HG02840 (cell line): ENCODE measurements around the gene CLDN34.

Source experiments
- ATAC-seq: cut with Tn5 transposase; IDR thresholded peaks from one replicate; pipeline ENCODE4 v1.9.1; 2021; ENCODE audit warnings: mild to moderate bottlenecking, moderate library complexity, moderate number of reproducible peaks; ENCODE audit not compliant: unreplicated experiment, low FRiP score

Gene CLDN34

GRCh38 chrX:9977635-9978034 is 10.5 kb downstream of the CLDN34 start:
- no peak for ATAC-seq

GRCh38 chrX:9980401-9980800 is 13.2 kb downstream of the CLDN34 start:
- ATAC-seq = no peak

GRCh38 chrX:9980927-9981326 is 13.8 kb downstream of the CLDN34 start:
- ATAC-seq = no peak

- ATAC-seq = no peak
Observed at GRCh38 chrX:9983441-9983840, 16.3 kb downstream of the CLDN34 start.

- no peak for ATAC-seq
Observed at GRCh38 chrX:9983846-9984245, 16.7 kb downstream of the CLDN34 start.

GRCh38 chrX:9988762-9989161 is 21.6 kb downstream of the CLDN34 start:
- ATAC-seq = no peak

- no peak for ATAC-seq
Observed at GRCh38 chrX:9992061-9992460, 24.9 kb downstream of the CLDN34 start.

- ATAC-seq = no peak
Observed at GRCh38 chrX:9992724-9993123, 25.6 kb downstream of the CLDN34 start.

- no peak for ATAC-seq
Observed at GRCh38 chrX:9995855-9996339, 28.7 kb downstream of the CLDN34 start.

GRCh38 chrX:9997041-9997440 is 29.9 kb downstream of the CLDN34 start:
- ATAC-seq = no peak

GRCh38 chrX:9997524-9997923 is 30.4 kb downstream of the CLDN34 start:
- no peak for ATAC-seq

- ATAC-seq = no peak
Observed at GRCh38 chrX:10001496-10001895, 34.3 kb downstream of the CLDN34 start.

- no peak for ATAC-seq
Observed at GRCh38 chrX:10004832-10005475, 37.8 kb downstream of the CLDN34 start.

GRCh38 chrX:10006086-10006485 is 38.9 kb downstream of the CLDN34 start:
- ATAC-seq = no peak

GRCh38 chrX:10006770-10007169 is 39.6 kb downstream of the CLDN34 start:
- ATAC-seq = no peak

- no peak for ATAC-seq
Observed at GRCh38 chrX:10007621-10008020, 40.5 kb downstream of the CLDN34 start.

- no peak for ATAC-seq
Observed at GRCh38 chrX:10008483-10009056, 41.4 kb downstream of the CLDN34 start.

GRCh38 chrX:10009741-10010140 is 42.6 kb downstream of the CLDN34 start:
- ATAC-seq = no peak

GRCh38 chrX:10010686-10011085 is 43.5 kb downstream of the CLDN34 start:
- no peak for ATAC-seq

- no peak for ATAC-seq
Observed at GRCh38 chrX:10011261-10011931, 44.2 kb downstream of the CLDN34 start.

GRCh38 chrX:10011991-10012390 is 44.8 kb downstream of the CLDN34 start:
- no peak for ATAC-seq
